Measurements from ENCODE around the gene RABGGTA. TPM values are rescaled to one million over a fixed set of nuclear protein-coding genes. Genes with fewer than 3 reads are reported as not detected.

RABGGTA gene
- total RNA-seq, 1 donor from 2014 or later = 70.5 TPM

DNA sequence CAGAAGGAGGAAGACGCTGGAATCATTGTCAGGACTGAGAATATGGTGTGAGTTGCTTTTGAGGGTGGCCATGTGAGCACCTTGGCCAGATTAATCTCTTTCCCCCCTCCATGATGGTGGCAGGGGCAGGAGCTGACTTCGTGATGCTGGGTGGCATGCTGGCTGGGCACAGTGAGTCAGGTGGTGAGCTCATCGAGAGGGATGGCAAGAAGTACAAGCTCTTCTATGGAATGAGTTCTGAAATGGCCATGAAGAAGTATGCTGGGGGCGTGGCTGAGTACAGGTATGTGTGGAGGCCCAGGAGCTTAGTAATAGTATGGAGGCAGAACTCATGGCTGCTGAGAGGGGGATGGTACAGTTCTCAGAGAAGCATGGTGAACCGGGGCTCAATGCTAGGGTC lies 33.3 kb downstream of the RABGGTA start:
- Mint-ChIP-seq H3K4me3 (no peak overlapping the region), H3K4me1 (peaks cover 71% of the 10 kb centered on the region), H3K36me3 (ENCODE audit: low read depth) (peaks cover 78% of the 10 kb centered on the region), H3K27ac (peak overlapping the region; percentile 16), H3K27me3 (no peaks in the 10 kb centered on the region), H3K9me3 (no peaks in the 10 kb centered on the region)
- ATAC-seq (ENCODE audit: low read depth) = no peak
- TF ChIP-seq, protein P1, sequence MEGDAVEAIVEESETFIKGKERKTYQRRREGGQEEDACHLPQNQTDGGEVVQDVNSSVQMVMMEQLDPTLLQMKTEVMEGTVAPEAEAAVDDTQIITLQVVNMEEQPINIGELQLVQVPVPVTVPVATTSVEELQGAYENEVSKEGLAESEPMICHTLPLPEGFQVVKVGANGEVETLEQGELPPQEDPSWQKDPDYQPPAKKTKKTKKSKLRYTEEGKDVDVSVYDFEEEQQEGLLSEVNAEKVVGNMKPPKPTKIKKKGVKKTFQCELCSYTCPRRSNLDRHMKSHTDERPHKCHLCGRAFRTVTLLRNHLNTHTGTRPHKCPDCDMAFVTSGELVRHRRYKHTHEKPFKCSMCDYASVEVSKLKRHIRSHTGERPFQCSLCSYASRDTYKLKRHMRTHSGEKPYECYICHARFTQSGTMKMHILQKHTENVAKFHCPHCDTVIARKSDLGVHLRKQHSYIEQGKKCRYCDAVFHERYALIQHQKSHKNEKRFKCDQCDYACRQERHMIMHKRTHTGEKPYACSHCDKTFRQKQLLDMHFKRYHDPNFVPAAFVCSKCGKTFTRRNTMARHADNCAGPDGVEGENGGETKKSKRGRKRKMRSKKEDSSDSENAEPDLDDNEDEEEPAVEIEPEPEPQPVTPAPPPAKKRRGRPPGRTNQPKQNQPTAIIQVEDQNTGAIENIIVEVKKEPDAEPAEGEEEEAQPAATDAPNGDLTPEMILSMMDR (IDR thresholded peaks at IDR 0.05) = no peak
- ChIA-PET CTCF (interaction anchor here (1.0 to 1.8 kb wide), 4 partner anchors 22 to 70 kb away, joined by 3 to 6 read pairs (median 4); partner anchors contain the start of gene MDP1), POLR2A (interaction anchor here (0.5 to 11.1 kb wide), 14 partner anchors 9 to 192 kb away, joined by 3 to 242 read pairs (median 4); partner anchors contain the start of genes CBLN3, CHMP4A, DHRS1 and KHNYN)
- DNase-seq = no peak
- intact Hi-C loops (cut with micrococcal nuclease) = no loop called here

- intact Hi-C loops (cut with micrococcal nuclease) = no loop called here
- no peaks in the 10 kb centered on the region for H3K27me3 Mint-ChIP-seq
- TF ChIP-seq, protein P1 (IDR thresholded peaks at IDR 0.05) = no peak
- POLR2A ChIA-PET = interaction anchor here (0.9 to 11.1 kb wide), 11 partner anchors 9 to 192 kb away, joined by 3 to 242 read pairs (median 5); partner anchors contain the start of genes CBLN3, CHMP4A, DHRS1 and KHNYN
- H3K27ac Mint-ChIP-seq = peak overlapping the region; percentile 6
- H3K4me1 Mint-ChIP-seq = peaks cover 73% of the 10 kb centered on the region
- DNase-seq = no peak
- no peaks in the 10 kb centered on the region for H3K9me3 Mint-ChIP-seq
- CTCF ChIA-PET = interaction anchor here (1.0 to 1.8 kb wide), 3 partner anchors 22 to 71 kb away, joined by 3 to 6 read pairs (median 4); partner anchors contain the start of gene MDP1
- no peak for ATAC-seq (ENCODE audit: low read depth)
- peaks cover 79% of the 10 kb centered on the region for H3K36me3 Mint-ChIP-seq (ENCODE audit: low read depth)
- H3K4me3 Mint-ChIP-seq = no peak overlapping the region
Measured at GRCh38 chr14:24237463-24237955, 33.9 kb downstream of the RABGGTA start.

DNA sequence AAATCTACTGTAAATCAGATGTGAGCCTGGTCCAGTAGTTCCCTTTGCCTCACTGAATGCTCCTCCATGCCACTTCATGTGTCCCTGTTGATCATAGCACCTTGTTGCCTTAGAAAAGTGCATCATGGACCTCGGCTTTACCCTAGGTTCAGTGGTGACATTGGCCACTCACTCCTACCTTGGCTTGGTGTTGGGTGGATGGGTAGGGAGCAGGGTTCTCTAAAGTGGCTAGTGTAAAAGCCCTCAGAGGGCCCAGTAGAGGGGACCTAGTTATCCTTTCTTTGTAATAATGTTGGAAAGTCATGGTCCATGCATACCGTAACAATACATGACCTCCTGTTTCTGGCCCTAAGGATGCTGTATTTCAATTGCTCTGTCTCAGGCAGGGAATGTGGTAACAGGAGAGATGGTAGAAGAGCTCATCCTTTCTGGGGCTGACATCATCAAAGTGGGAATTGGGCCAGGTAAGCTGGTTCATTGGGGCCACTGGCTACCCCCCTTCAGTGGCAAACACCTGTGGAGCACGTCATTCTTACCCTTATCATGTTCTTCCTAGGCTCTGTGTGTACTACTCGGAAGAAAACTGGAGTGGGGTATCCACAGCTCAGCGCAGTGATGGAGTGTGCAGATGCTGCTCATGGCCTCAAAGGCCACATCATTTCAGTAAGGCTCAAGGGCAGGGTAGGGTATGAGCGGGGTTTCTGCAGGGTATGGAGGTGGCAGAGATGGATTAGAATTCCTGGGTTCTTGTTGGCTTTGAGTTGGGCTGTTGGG lies 34.5 kb downstream of the RABGGTA start:
- CTCF ChIA-PET = interaction anchor here (1.0 to 1.8 kb wide), 3 partner anchors 21 to 71 kb away, joined by 3 to 6 read pairs (median 4); partner anchors contain the start of gene MDP1
- no peak overlapping the region for H3K4me3 Mint-ChIP-seq
- no peaks in the 10 kb centered on the region for H3K27me3 Mint-ChIP-seq
- DNase-seq = no peak
- intact Hi-C loops (cut with micrococcal nuclease) = no loop called here
- H3K27ac Mint-ChIP-seq = peak overlapping the region; percentile 6
- POLR2A ChIA-PET = interaction anchor here (1.4 to 11.1 kb wide), 5 partner anchors 10 to 90 kb away, joined by 3 to 242 read pairs (median 9); partner anchors contain the start of genes CHMP4A, DHRS1, MDP1 and NOP9
- no peaks in the 10 kb centered on the region for H3K9me3 Mint-ChIP-seq
- peaks cover 80% of the 10 kb centered on the region for H3K36me3 Mint-ChIP-seq (ENCODE audit: low read depth)
- peaks cover 69% of the 10 kb centered on the region for H3K4me1 Mint-ChIP-seq
- no peak for ATAC-seq (ENCODE audit: low read depth)
- TF ChIP-seq, protein P1 (IDR thresholded peaks at IDR 0.05) = no peak

DNA sequence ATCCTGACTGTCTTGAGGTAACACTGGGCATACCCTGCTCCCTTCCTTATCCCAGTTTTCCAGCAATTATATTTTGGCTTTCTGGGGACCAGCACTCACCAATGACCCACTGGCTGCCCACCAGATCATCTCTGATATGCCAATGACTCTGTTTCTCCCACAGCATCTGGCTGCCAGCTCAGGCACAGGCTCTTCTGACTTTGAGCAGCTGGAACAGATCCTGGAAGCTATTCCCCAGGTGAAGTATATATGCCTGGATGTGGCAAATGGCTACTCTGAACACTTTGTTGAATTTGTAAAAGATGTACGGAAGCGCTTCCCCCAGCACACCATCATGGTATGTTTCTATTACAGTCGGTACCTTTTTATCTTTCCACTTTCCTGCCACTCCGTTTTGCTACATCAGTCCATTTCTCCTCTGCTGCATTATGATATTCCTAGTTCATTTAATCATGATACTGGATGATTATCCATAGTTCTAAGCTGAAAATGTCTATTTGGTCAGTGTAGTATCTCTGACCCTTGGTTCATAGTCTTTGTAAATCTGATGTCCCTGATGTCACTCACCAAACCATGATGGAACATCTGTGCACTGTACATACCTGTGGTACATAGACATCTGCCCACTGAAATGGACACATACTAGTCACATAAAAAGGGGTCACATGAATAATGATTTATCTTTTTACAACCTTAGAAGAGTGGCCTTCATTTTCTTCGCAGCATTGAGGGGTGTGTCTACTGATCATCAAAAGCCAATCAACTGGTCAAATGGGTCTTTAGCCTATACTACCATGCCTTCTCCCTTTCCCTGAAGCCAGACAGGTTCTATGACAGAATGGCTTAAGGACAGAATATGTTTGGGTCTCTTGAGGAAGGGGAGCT lies 35.4 kb downstream of the RABGGTA start:
- ATAC-seq (ENCODE audit: low read depth) (no peak), DNase-seq (no peak)
- POLR2A ChIA-PET = interaction anchor here (0.8 to 11.1 kb wide), 7 partner anchors 11 to 100 kb away, joined by 3 to 242 read pairs (median 4); partner anchors contain the start of genes CHMP4A, DHRS1, EMC9 and IRF9
- no peaks in the 10 kb centered on the region for H3K9me3 Mint-ChIP-seq
- TF ChIP-seq, protein P1 (IDR thresholded peaks at IDR 0.05) = no peak
- H3K27ac Mint-ChIP-seq = peak overlapping the region; percentile 65
- no peak overlapping the region for H3K4me3 Mint-ChIP-seq
- intact Hi-C loops (cut with micrococcal nuclease) = no loop called here
- peaks cover 77% of the 10 kb centered on the region for H3K36me3 Mint-ChIP-seq (ENCODE audit: low read depth)
- H3K27me3 Mint-ChIP-seq = no peaks in the 10 kb centered on the region
- H3K4me1 Mint-ChIP-seq = peaks cover 69% of the 10 kb centered on the region
- CTCF ChIA-PET = interaction anchor here (1.5 to 1.8 kb wide), 4 partner anchors 20 to 75 kb away, joined by 5 to 6 read pairs (median 6); partner anchors contain the start of genes IRF9 and MDP1

All from activated B cell treated with CpG ODN at 0.5 μM for 24 hours (primary cell).